Left kidney (tissue), 8 donors: Measurements from ENCODE around the gene TUBA4A. TPM values are rescaled to one million over a fixed set of nuclear protein-coding genes. Genes with fewer than 3 reads are reported as not detected.
A peak's percentile ranks its signal among the peaks of the same experiment; 100 is the strongest.

Source experiments
- DNase-seq: peaks from one replicate; pipeline ENCODE4 v3.0.0-alpha.2; 2013
- long read RNA-seq, 8 donors: transcript quantifications; one replicate each; lab custom pipeline, GENCODE V29; 2026
- polyA plus RNA-seq: library from polyadenylated mRNA; unstranded; fragments of 120-200 nt; gene quantifications from one replicate; pipeline ENCODE4 v1.2.1, GENCODE V29; 2013; ENCODE audit not compliant: insufficient read length

Gene TUBA4A
- polyA plus RNA-seq = 25.2 TPM
- long read RNA-seq, donor 1, transcript TUBA4A-201 (4 exons, 2,162 nt) = major isoform, 17 of 28 reads
- long read RNA-seq, donor 1, partial matches to known transcripts = 11 of 28 reads
- long read RNA-seq, donor 1, other reads (novel, unspliced or antisense) = 0 of 28 reads
- long read RNA-seq, donor 2, transcript TUBA4A-201 (4 exons, 2,162 nt) = major isoform, 6 of 7 reads
- long read RNA-seq, donor 2, partial matches to known transcripts = 0 of 7 reads
- long read RNA-seq, donor 2, other reads (novel, unspliced or antisense) = 0 of 7 reads
- long read RNA-seq, donor 3, transcript TUBA4A-201 (4 exons, 2,162 nt) = major isoform, 5 of 12 reads
- long read RNA-seq, donor 3, partial matches to known transcripts = 6 of 12 reads
- long read RNA-seq, donor 3, other reads (novel, unspliced or antisense) = 0 of 12 reads
- long read RNA-seq, donor 4, partial matches to known transcripts = 0 of 1 reads
- long read RNA-seq, donor 4, other reads (novel, unspliced or antisense) = 0 of 1 reads
- long read RNA-seq, donor 5, transcript TUBA4A-201 (4 exons, 2,162 nt) = major isoform, 25 of 26 reads
- long read RNA-seq, donor 5, partial matches to known transcripts = 0 of 26 reads
- long read RNA-seq, donor 5, other reads (novel, unspliced or antisense) = 0 of 26 reads
- long read RNA-seq, donor 6, transcript TUBA4A-201 (4 exons, 2,162 nt) = major isoform, 7 of 19 reads
- long read RNA-seq, donor 6, partial matches to known transcripts = 10 of 19 reads
- long read RNA-seq, donor 6, other reads (novel, unspliced or antisense) = 0 of 19 reads
- long read RNA-seq, donor 7, transcript TUBA4A-201 (4 exons, 2,162 nt) = major isoform, 19 of 27 reads
- long read RNA-seq, donor 7, partial matches to known transcripts = 6 of 27 reads
- long read RNA-seq, donor 7, other reads (novel, unspliced or antisense) = 0 of 27 reads
- long read RNA-seq, donor 8, transcript TUBA4A-201 (4 exons, 2,162 nt) = major isoform, 6 of 6 reads
- long read RNA-seq, donor 8, partial matches to known transcripts = 0 of 6 reads
- long read RNA-seq, donor 8, other reads (novel, unspliced or antisense) = 0 of 6 reads

DNA sequence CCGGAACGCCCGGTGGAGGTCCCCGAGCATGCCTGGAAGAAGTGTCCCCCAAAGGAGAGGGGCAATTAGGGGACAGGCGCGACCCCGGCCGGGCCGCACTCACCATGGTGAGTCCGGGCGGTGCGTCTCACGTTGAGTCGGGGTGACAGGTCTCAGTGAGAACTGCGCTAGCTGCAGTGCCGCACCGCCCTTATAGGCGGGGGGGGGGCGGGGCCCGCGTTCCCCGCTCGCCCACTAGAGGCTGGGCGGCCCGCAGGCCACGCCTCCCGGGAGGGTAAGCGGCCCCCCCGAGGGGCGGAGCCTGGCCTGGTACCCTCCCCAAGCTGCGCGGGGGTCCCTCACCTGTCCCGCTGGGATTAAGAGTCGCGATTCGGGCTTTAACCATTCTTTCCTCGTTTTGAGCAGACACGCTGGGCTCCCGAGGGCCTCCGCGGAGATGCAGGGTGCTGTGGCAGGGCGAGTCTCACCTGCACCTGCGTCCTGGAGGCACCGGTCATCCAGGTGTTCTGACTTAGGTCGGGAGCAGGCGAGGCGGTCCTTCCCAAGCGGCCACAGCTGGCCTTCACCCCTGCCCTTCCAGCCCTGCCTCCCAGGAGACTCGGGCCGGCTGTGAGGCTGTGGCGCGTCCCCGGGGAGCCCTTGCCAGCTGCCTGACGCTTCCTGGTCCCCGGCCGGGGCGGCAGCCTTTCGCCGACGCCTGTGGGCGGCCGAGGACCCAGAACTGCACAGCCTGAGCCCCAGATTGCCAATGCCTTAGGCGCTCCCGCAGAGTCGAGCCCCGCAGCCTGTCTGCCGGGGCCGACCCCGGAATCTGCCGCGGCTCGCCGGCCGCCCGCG, at the start of gene TUBA4A:
TUBA4A (minus strand) TSS at position 166 of the 837 bp plus-strand sequence; CDS start at position 106, 60 bp downstream.
- DNase-seq = no peak

DNA sequence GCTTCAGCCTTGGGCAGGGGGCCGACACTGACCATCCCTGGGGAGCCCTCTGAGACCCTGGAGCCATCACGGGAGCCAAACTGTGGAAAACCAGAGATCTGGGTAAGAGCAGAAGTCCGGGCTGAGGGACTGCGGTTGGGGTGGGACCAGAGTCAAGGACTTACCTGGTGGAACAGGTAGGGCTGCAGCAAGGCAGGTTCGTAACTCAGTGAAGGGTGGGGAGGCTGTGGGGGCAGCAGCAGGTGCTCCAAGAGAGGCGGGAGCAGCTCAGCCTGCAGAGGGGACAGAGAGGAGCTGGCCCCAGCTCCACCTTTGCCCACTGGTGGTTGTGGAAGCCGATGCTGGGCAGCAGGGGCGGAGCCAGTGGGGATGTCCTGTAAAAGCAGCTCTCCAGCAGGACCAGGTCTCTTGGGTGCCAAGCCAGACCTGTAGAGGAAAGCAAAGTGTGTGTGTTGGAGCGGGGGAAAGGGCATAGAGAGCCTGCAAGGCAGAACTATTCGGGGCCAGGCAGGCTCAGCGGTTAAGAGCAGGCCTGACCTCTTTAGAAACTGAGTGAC, 48.8 kb upstream of the TUBA4A start:
- no peak for DNase-seq

DNA sequence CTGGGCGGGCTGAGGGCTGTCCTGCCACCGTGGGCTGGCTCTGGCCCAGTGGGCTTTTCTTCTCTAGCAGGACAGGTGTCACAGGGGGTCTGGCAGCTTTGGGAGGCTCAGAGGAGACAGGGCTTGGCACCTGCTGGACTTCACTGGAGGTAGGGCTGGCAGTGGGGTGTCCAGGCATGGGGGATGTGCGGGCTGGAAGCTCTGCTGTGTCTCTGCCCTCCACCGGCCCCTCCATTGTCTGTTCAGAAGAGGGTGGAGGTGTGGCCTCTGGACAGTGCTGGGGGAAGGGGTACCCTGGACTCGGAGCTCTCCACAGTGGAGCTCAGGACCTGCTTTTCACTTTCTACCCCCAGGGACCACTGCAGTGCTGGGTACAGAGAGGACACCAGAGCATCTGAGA, 46.3 kb upstream of the TUBA4A start:
- no peak for DNase-seq

DNA sequence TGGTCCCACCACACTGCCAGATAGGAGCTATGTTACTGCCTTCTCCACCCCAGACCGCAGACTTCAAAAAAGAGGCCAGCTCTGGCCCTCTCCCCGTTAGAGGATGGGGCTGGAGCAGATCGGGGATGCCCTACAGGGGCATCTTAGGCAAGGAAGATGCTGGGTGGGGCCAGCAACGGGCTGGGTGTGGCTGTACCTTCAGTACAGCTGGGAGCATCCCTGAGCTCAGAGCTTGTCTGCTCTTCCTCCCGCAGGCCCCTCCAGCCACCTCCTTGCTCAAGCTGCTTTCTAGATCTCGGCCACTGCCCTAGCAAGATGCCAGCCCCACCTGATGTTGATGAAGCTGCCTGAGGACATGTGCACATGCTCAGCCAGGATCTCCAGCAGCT, 45.6 kb upstream of the TUBA4A start:
- no peak for DNase-seq

DNA sequence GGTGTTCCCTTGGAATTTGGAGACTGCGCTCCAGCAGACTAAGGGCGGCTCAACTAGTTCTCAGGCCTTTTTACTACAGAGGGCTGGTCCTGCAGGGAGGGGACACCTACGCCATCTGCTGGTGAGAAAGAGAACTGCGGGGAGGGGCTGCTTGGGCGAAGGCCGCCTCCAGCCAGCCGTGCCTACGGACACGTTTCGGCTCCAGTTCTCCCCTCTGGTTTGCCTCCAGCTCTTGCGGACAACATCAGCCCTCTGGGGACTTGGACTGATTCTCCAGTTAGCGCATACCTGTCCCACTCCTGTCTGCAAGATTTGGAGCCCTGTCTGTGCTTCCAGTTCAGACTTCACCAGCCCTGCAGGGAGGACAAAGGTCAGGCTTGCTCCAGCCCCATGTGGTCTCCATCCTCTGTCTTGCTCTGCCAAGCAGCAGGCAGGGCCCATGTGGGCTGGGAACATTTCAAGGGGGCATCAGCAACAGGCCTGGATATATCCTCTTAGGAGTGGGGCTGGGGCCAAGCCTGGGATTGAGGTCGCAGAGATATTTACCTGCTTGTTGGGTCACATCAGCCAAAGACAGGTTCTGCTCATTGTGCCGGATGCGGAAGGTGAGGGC, 45.1 kb upstream of the TUBA4A start:
- DNase-seq = peak; percentile 72

DNA sequence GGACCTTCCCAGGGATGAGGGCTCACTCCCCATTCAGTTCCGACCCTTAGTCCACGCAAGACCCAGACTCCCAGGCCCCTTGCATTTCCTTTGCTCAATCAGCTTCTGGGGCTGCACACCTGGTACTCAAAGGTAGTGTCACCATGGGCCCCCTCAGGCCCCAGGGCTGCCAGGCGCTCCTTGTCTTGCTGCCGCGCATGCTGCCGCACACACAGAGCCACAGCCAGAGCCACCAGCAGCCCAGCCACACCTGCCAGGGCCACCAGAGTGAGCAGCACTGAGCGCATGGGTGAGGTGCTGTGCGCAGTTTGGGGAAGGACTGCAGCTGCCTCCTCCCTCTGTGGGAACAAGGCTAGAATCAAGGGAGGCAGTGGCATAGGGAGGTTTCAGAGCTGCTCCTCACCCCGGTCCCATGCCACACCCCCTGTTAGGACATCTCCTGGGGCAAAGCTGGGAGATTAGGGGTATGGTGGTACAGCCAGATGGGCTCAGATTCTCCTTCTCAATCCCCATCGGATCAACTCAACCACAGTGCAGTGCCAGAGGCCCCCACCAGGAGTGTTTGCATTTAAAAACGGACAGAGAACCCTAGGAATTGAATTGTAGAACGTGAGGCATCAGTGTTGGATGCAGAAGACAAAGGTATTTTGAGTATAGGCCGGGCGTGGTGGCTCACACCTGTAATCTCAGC, 44.2 kb upstream of the TUBA4A start:
- DNase-seq = no peak

DNA sequence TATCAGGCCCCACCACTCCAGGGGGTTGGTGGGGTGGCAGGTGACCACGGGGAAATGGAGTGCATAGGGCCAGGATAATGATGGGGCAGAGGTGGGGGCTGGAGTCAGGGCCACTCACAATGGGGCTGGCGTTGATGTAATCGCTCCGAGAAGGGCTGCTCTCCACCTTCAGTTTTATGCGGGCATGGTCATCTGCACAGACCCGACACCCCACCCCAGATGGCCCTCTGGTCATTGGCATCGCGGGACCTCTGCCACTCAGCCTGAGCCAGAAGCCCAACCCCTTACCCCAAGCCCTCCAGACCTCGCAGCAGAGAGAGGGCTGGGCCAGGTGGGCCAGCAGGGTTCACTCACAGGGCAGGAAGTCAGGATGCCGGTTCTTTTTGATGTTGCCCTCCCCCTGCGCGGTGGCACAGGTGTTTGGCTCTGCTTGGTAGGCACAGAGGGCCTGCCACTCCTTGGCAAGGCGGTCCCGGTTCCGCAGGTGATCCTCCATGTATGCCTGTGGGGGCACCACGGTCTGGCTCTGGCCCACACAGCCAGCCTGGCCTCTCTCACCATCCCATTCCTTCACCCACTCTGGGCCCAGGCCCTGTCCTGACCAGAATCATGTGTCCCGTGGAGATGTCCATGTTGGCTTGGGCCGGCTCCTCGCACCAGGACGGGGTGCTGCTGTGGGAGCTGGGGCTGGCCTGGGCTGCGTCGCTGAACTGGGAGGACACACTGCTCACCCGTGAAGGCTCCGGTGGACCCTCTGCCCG, 43.1 kb upstream of the TUBA4A start:
- DNase-seq = no peak

DNA sequence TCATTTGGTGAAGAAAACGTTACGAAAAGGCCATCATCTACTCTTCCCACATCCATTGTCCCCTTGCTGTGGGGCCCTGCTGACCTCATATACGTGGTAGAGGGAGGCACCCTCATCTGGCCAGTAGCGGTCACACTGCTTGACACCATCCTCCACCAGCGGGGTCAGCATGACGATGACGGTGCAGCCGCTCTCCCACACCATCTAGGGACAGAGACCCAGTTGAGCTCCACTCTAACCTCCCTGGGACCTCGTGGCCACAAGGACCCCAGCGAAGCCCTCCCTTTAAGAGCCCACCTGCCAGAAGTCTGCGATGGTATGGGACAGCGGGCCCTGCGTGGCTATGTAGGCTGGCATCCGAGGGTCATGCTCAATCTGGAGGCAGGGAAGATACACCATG, 42.4 kb upstream of the TUBA4A start:
- DNase-seq = no peak

DNA sequence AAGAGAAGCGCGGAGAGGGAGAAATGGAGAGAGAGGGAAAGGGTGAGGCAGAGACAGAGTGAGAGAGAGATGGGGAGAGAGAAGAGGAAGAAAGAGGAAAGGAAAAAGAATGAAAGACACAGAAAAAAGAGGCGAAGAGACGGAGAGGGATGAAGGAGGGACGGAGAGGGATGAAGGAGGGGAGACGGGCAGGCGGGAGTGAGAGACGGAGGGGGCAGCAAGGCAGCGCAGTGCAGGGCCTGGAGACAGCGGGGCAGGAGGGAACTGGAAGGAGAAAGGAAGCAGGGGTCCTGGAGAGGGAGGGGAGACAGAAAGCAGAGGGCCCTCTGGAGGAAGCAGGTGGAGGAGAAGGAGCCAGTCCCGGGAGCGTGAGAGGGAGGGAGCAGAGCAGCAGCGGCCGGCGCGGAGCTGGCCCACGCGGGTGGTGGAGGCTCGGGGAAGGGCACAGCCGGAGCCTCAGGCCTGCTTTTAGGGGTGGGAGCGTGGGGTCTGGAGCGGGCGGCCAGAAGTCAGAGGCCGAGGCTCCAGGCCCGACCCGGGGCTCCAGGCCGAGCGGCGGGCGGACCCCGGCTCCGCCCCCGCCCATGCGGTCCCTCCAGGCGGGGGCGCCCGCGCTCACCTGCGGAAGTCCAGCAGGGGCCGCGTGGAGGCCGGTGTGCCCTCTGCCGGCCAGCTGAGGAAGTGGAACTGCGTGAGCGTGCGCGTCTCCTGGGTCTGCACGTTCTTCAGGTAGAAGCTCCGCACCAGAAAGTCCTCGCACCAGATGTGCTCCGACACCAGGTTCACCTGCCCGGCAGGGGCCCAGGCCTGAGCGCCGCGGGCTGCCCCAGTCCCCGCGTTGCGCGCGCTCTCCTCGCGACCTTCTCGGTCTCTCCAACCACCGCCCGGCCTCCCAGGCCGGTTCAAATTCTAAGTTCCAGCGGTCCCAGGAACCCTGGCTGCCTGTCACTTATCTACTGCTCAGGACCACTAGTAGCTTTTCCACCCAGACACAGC, 40.9 kb upstream of the TUBA4A start:
- DNase-seq = peak; percentile 83

DNA sequence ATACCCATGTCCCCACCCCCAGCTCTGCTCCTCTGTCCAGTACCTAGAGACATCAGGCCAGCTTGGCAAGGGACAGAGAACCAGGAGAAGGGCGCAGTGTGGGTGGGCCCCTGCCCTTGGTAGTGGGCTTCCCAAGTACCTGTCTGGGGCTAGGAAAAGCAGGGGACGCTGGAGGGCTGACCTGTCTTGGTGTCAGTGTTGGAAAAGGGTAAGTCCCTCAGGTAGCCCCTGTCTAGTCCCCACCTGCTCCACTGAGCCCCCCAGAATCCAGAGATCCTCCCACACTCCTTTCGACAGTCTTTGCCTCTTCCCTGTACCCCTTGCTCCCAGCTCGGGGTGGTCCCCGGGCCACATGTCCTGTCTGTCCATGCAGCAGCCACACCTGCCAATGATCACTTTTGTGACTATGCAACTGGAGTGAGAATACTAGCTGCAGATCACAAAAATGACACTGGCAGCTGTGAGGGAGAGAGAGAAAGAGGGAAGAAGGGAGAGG, 40.1 kb upstream of the TUBA4A start:
- DNase-seq = no peak

DNA sequence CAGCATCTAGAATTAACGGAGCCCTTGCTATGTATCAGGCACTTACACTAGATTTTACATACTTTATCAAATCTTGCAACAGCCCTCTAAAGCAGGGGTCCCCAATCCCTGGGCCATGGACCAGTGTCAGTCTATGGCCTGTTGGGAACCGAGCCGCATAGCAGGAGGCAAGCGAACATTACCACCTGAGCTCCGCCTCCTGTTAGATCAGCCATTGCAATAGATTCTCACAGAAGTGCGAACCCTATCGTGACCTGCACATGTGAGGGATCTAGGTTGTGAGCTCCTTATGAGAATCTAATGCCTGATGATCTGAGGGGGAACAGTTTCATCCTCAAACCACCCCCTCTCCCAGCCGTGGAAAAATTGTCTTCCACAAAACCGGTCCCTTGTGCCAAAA, 38.9 kb upstream of the TUBA4A start:
- DNase-seq = no peak

DNA sequence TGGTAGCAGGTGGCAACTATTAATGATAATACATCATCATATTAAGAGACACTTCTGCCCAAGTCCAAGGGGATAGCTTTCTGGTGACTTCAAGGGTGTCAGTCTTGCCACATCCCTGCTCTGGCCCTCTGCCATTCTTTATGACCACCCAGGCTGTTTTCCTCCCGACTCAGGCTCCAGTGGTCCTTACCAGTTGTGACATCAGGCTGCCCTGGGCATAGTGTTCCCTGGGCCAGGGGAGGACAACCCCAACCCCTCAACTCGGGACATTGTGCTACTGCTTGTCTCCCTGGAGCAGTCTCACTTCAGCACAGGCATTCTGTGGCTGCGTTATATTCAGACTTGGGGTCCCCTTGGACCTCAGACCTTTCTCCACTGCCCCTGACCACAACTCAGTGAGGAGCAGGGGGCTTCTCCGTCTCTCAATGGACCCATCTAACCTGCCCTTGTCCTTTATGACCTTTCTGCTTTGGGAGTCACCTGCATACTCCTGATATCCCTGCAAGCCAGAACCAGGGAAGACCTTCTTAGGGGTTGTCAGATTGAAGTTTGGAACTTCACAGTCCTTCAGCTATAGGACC, 38.3 kb upstream of the TUBA4A start:
- DNase-seq = no peak

DNA sequence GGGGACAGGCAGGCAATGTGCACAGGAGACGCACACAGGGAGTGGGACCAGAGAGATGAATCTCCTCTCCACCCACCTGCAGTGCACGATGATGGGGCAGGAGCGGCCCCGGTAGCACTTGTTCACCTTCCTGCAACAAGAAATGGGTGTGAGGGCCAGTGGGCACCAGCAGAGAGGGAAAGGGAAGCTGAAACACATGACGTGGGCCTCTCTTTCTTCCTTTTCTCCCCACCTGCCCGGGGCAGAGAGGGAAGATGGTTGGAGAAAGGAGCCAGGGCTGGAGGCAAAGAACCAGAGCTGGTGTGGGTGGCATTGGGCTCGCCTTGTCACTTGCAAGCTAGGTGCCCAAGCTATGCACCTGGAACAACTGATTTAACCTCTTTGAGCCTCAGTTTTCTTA, 37.7 kb upstream of the TUBA4A start:
- no peak for DNase-seq

DNA sequence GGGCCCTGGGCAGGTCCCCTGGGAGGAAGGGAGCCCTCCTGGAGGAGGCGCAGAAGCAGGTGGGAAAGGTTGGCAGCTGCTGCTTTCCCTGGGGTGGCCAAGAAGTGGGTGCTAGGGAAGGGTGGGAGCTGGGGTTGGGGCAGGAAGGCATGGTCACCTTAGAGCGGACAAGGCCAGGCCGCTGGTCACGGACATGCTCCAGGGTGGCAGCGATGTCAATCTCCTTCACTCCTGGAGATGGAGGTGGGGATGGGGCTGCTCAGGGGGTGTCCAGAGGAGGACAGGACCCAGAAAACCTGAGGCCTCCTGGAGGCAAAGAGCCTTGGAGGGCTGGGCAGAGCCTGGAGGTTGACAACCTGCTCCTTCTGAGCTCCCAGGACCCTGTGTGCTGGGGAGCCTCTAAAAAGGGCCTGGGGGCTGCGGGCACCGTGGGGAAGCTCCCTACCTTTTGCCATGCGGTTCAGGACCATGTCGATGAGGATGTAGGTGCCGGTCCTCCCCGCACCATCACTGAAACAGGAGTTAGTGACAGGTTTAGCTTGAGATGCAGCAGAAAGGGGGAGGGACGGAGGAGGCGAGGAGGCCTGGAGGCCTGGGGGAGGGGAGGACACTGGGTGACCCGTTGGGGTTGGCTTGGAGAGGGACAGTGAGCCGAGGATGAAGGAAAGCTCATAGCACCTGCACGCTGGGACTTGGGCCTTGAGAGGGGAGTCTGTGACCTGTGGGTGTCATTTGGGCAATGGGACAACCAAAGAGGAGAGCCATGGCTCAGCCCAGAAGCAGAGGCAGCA, 36.9 kb upstream of the TUBA4A start:
- DNase-seq = no peak

DNA sequence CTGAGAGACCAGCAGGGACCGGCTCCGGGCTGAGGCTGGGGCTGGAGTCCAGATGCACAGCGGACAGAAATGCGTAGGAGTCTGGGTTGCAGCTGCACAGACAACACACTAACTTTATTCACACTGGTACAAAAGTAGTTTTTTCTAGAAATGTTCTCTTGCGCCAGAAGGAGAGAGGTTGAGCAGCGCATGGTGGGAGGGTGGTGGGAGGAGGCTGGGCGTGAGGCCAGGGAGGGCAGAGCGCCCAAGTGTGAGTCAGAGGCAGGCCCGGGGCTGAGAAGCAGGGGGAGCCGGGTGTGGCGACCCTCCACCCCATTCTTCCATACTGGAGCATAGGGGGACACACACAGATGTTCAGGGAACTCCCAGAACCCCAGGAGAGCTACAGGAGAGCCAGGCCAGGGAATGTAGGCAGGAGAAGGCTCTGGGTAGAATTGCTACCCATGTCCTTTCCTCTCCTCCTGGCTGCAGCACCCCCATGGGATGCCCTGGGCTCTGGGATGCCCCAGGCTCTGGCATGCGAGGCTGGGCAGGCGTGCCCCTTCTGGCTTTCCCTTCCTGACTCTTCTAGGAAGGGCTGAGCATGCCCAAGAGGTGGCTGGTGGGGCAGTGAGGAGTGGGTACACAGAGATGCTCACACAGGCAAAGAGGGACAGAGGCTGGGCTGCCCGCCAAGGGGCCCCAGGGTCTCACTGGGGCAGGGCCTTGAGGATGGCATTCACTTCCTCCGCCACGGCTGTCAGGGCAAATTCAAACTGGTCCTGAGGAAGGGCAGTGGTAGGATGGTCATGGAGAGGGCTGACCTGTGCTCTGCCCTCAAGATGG, 36.0 kb upstream of the TUBA4A start:
- no peak for DNase-seq

DNA sequence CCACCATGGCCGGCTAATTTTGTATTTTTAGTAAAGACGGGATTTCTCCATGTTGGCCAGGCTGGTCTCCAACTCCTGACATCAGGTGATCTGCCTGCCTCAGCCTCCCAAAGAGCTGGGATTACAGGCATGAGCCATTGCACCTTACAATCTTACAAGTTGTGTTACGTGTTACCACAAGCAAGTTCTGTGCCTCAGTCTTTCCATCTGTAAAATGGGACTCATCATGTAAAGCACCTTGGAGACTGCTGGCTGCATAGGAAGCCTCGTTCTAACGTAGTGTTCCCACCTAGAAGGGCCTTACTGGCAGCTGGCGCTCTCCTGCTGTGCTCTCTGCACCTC, 35.4 kb upstream of the TUBA4A start:
- no peak for DNase-seq
